ENCODE results near the gene SYT6. TPM values are rescaled to one million over a fixed set of nuclear protein-coding genes. Genes with fewer than 3 reads are reported as not detected.

SYT6 gene
- total and polyA plus RNA-seq, 7 experiments from 2014 or later, result not detected

GRCh38 chr1:114099268-114099667 is 54.4 kb downstream of the SYT6 start:
- no peaks in the 10 kb centered on the region for H3K36me3 ChIP-seq (ENCODE audit: control insufficient read depth in 2 of 3, insufficient read depth in 3 of 3, low read length in 3 of 3)
- H3K4me1 Mint-ChIP-seq, result peaks cover 0 to 5% (median 0%) of the 10 kb centered on the region in 7 donors
- no peak for DNase-seq
- H3K9me3 ChIP-seq (ENCODE audit: control insufficient read depth in 2 of 3, low read length in 3 of 3), result no peaks in the 10 kb centered on the region
- no peaks in the 10 kb centered on the region for H3K4me1 ChIP-seq (ENCODE audit: control insufficient read depth in 2 of 2, insufficient read depth in 2 of 2, low read length in 2 of 2)
- no peaks in the 10 kb centered on the region for H3K36me3 Mint-ChIP-seq
- H3K27ac ChIP-seq (ENCODE audit: low read depth, low read length), result no peak overlapping the region
- POLR2A ChIA-PET, result no interaction called here
- H3K4me3 Mint-ChIP-seq, result no peak overlapping the region
- peaks cover 0 to 8% (median 4%) of the 10 kb centered on the region in 5 donors for H3K27me3 Mint-ChIP-seq
- H3K4me3 ChIP-seq (ENCODE audit: low read length), result no peak overlapping the region
- ATAC-seq, result no peak
- peaks cover 0 to 1% (median 0%) of the 10 kb centered on the region in 11 donors for H3K9me3 Mint-ChIP-seq
- no peak overlapping the region for H3K27ac Mint-ChIP-seq
- H3K27me3 ChIP-seq (ENCODE audit: control insufficient read depth in 2 of 2, insufficient read depth in 2 of 2, low read length in 2 of 2), result no peaks in the 10 kb centered on the region
- intact Hi-C loops (cut with micrococcal nuclease), result no loop called here
- CTCF ChIA-PET, result no interaction called here

GRCh38 chr1:114097109-114097508 is 56.6 kb downstream of the SYT6 start:
- intact Hi-C loops (cut with micrococcal nuclease), result no loop called here
- H3K27ac Mint-ChIP-seq, result no peak overlapping the region
- no peaks in the 10 kb centered on the region for H3K4me1 Mint-ChIP-seq
- Histone ChIP-seq H3K36me3 (ENCODE audit: control insufficient read depth in 2 of 3, insufficient read depth in 3 of 3, low read length in 3 of 3) (no peaks in the 10 kb centered on the region), H3K27me3 (ENCODE audit: control insufficient read depth in 2 of 2, insufficient read depth in 2 of 2, low read length in 2 of 2) (no peaks in the 10 kb centered on the region), H3K27ac (ENCODE audit: low read depth, low read length) (no peak overlapping the region), H3K9me3 (ENCODE audit: control insufficient read depth in 2 of 3, low read length in 3 of 3) (no peaks in the 10 kb centered on the region), H3K4me1 (ENCODE audit: control insufficient read depth in 2 of 2, insufficient read depth in 2 of 2, low read length in 2 of 2) (no peaks in the 10 kb centered on the region), H3K4me3 (ENCODE audit: low read length) (no peak overlapping the region)
- ChIA-PET POLR2A (no interaction called here), CTCF (no interaction called here)
- H3K36me3 Mint-ChIP-seq, result no peaks in the 10 kb centered on the region
- H3K9me3 Mint-ChIP-seq, result no peaks in the 10 kb centered on the region
- peaks cover 0 to 8% (median 0%) of the 10 kb centered on the region in 5 donors for H3K27me3 Mint-ChIP-seq
- no peak overlapping the region for H3K4me3 Mint-ChIP-seq
- DNase-seq, result no peak
- ATAC-seq, result no peak

GRCh38 chr1:114094675-114095074 is 59.0 kb downstream of the SYT6 start:
- Histone ChIP-seq H3K27ac (ENCODE audit: low read depth, low read length) (no peak overlapping the region), H3K4me3 (ENCODE audit: low read length) (no peak overlapping the region), H3K4me1 (ENCODE audit: control insufficient read depth in 2 of 2, insufficient read depth in 2 of 2, low read length in 2 of 2) (no peaks in the 10 kb centered on the region), H3K27me3 (ENCODE audit: control insufficient read depth in 2 of 2, insufficient read depth in 2 of 2, low read length in 2 of 2) (no peaks in the 10 kb centered on the region), H3K9me3 (ENCODE audit: control insufficient read depth in 2 of 3, low read length in 3 of 3) (no peaks in the 10 kb centered on the region), H3K36me3 (ENCODE audit: control insufficient read depth in 2 of 3, insufficient read depth in 3 of 3, low read length in 3 of 3) (no peaks in the 10 kb centered on the region)
- intact Hi-C loops (cut with micrococcal nuclease), result no loop called here
- DNase-seq, result no peak
- Mint-ChIP-seq H3K36me3 (no peaks in the 10 kb centered on the region), H3K4me1 (peaks cover 0 to under 1% (median 0%) of the 10 kb centered on the region in 7 donors), H3K9me3 (no peaks in the 10 kb centered on the region), H3K27ac (no peak overlapping the region), H3K4me3 (no peak overlapping the region), H3K27me3 (peaks cover 0 to under 1% (median 0%) of the 10 kb centered on the region in 5 donors)
- POLR2A ChIA-PET, result interaction anchor here (0.5 kb wide), 1 partner anchor 1557 kb away, joined by 3 read pairs; no protein-coding TSS in a partner anchor
- ATAC-seq, result no peak
- CTCF ChIA-PET, result no interaction called here

- intact Hi-C loops (cut with micrococcal nuclease), result no loop called here
- no peak overlapping the region for H3K27ac ChIP-seq (ENCODE audit: low read depth, low read length)
- H3K27ac Mint-ChIP-seq, result no peak overlapping the region
- H3K36me3 Mint-ChIP-seq, result no peaks in the 10 kb centered on the region
- no peak overlapping the region for H3K4me3 Mint-ChIP-seq
- ATAC-seq, result no peak
- CTCF ChIA-PET, result no interaction called here
- no peak overlapping the region for H3K4me3 ChIP-seq (ENCODE audit: low read length)
- no peaks in the 10 kb centered on the region for H3K4me1 ChIP-seq (ENCODE audit: control insufficient read depth in 2 of 2, insufficient read depth in 2 of 2, low read length in 2 of 2)
- DNase-seq, result no peak
- no peaks in the 10 kb centered on the region for H3K36me3 ChIP-seq (ENCODE audit: control insufficient read depth in 2 of 3, insufficient read depth in 3 of 3, low read length in 3 of 3)
- H3K4me1 Mint-ChIP-seq, result peaks cover 0 to 4% (median 2%) of the 10 kb centered on the region in 7 donors
- H3K27me3 ChIP-seq (ENCODE audit: control insufficient read depth in 2 of 2, insufficient read depth in 2 of 2, low read length in 2 of 2), result no peaks in the 10 kb centered on the region
- peaks cover 0 to 4% (median 2%) of the 10 kb centered on the region in 5 donors for H3K27me3 Mint-ChIP-seq
- no peaks in the 10 kb centered on the region for H3K9me3 ChIP-seq (ENCODE audit: control insufficient read depth in 2 of 3, low read length in 3 of 3)
- POLR2A ChIA-PET, result interaction anchor here (0.5 kb wide), 1 partner anchor 1556 kb away, joined by 3 read pairs; no protein-coding TSS in a partner anchor
- no peaks in the 10 kb centered on the region for H3K9me3 Mint-ChIP-seq
Observed at GRCh38 chr1:114094363-114094634, 59.4 kb downstream of the SYT6 start.

GRCh38 chr1:114093624-114094362 is 59.9 kb downstream of the SYT6 start:
- peaks cover 0 to 7% (median 3%) of the 10 kb centered on the region in 5 donors for H3K27me3 Mint-ChIP-seq
- Histone ChIP-seq H3K27ac (ENCODE audit: low read depth, low read length) (no peak overlapping the region), H3K27me3 (ENCODE audit: control insufficient read depth in 2 of 2, insufficient read depth in 2 of 2, low read length in 2 of 2) (no peaks in the 10 kb centered on the region), H3K4me1 (ENCODE audit: control insufficient read depth in 2 of 2, insufficient read depth in 2 of 2, low read length in 2 of 2) (no peaks in the 10 kb centered on the region), H3K4me3 (ENCODE audit: low read length) (no peak overlapping the region), H3K9me3 (ENCODE audit: control insufficient read depth in 2 of 3, low read length in 3 of 3) (no peaks in the 10 kb centered on the region), H3K36me3 (ENCODE audit: control insufficient read depth in 2 of 3, insufficient read depth in 3 of 3, low read length in 3 of 3) (no peaks in the 10 kb centered on the region)
- DNase-seq (no peak), ATAC-seq (peak; percentile 44)
- H3K36me3 Mint-ChIP-seq, result no peaks in the 10 kb centered on the region
- ChIA-PET POLR2A (no interaction called here), CTCF (no interaction called here)
- H3K27ac Mint-ChIP-seq, result no peak overlapping the region
- H3K4me1 Mint-ChIP-seq, result peaks cover 0 to 9% (median 7%) of the 10 kb centered on the region in 7 donors
- no peak overlapping the region for H3K4me3 Mint-ChIP-seq
- intact Hi-C loops (cut with micrococcal nuclease), result no loop called here
- no peaks in the 10 kb centered on the region for H3K9me3 Mint-ChIP-seq

- no peak overlapping the region for H3K27ac Mint-ChIP-seq
- Histone ChIP-seq H3K36me3 (ENCODE audit: control insufficient read depth in 2 of 3, insufficient read depth in 3 of 3, low read length in 3 of 3) (no peaks in the 10 kb centered on the region), H3K4me3 (ENCODE audit: low read length) (no peak overlapping the region), H3K4me1 (ENCODE audit: control insufficient read depth in 2 of 2, insufficient read depth in 2 of 2, low read length in 2 of 2) (no peaks in the 10 kb centered on the region), H3K9me3 (ENCODE audit: control insufficient read depth in 2 of 3, low read length in 3 of 3) (no peaks in the 10 kb centered on the region), H3K27ac (ENCODE audit: low read depth, low read length) (no peak overlapping the region), H3K27me3 (ENCODE audit: control insufficient read depth in 2 of 2, insufficient read depth in 2 of 2, low read length in 2 of 2) (no peaks in the 10 kb centered on the region)
- H3K9me3 Mint-ChIP-seq, result no peaks in the 10 kb centered on the region
- H3K27me3 Mint-ChIP-seq, result peaks cover 0 to 7% (median 4%) of the 10 kb centered on the region in 5 donors
- ChIA-PET CTCF (no interaction called here), POLR2A (no interaction called here)
- ATAC-seq (no peak), DNase-seq (no peak)
- H3K36me3 Mint-ChIP-seq, result no peaks in the 10 kb centered on the region
- intact Hi-C loops (cut with micrococcal nuclease), result no loop called here
- no peak overlapping the region for H3K4me3 Mint-ChIP-seq
- H3K4me1 Mint-ChIP-seq, result peaks cover 0 to 9% (median 7%) of the 10 kb centered on the region in 7 donors
Observed at GRCh38 chr1:114092186-114093062, 61.2 kb downstream of the SYT6 start.

All from naive thymus-derived CD4-positive, alpha-beta T cell (primary cell).